K562 (cell line): Measurements from ENCODE around the gene CCDC18. TPM values are rescaled to one million over a fixed set of nuclear protein-coding genes. Genes with fewer than 3 reads are reported as not detected.
A peak's percentile ranks its signal among the peaks of the same experiment; 100 is the strongest.

Experiments used
- E2F6 ChIP-seq, 2 experiments: IDR thresholded peaks; 2 replicates each; pipeline ENCODE4 v1.6.1; 2011; ENCODE audit warnings: borderline replicate concordance in 1 of 2, control low read depth in 1 of 2, low read depth in 1 of 2, low read length in 1 of 2, mild to moderate bottlenecking in 1 of 2, mixed read lengths in 1 of 2, moderate library complexity in 1 of 2; ENCODE audit not compliant: insufficient read depth in 1 of 2, insufficient read length in 1 of 2, poor library complexity in 1 of 2, severe bottlenecking in 1 of 2; ENCODE audit errors: extremely low read depth in 1 of 2
- ELF4 ChIP-seq: fragments of 450-650 bp; formaldehyde crosslinking; IDR thresholded peaks from 2 replicates; pipeline ENCODE4 v1.4.0; 2022; ENCODE audit warnings: missing genetic modification characterization
- HDAC6 ChIP-seq: IDR thresholded peaks from 2 replicates; pipeline ENCODE4 v1.6.1; 2012; ENCODE audit warnings: low read depth, mild to moderate bottlenecking, control low read depth, inconsistent platforms, low read length, moderate library complexity
- NUFIP1 ChIP-seq: fragments of 450-650 bp; IDR thresholded peaks from 2 replicates; pipeline ENCODE4 v1.6.1; 2018; ENCODE audit not compliant: partially characterized antibody
- PCBP1 ChIP-seq: fragments of 200-400 bp; formaldehyde crosslinking; IDR thresholded peaks from 2 replicates; pipeline ENCODE4 v1.6.1; 2018; ENCODE audit warnings: mild to moderate bottlenecking, low read depth, low read length; ENCODE audit not compliant: poor library complexity, severe bottlenecking
- PHB ChIP-seq: fragments of 250-450 bp; sonication (Bioruptor Pico); IDR thresholded peaks from 2 replicates; pipeline ENCODE4 v1.5.0; 2021
- RAD51 ChIP-seq: fragments of 450-650 bp; IDR thresholded peaks from 2 replicates; pipeline ENCODE4 v1.7.1; 2016; ENCODE audit warnings: low read depth, mild to moderate bottlenecking, borderline replicate concordance
- SP2 ChIP-seq: IDR thresholded peaks from 2 replicates; pipeline ENCODE4 v1.6.1; 2011; ENCODE audit warnings: mild to moderate bottlenecking, low read depth, low read length, moderate library complexity; ENCODE audit not compliant: poor library complexity, severe bottlenecking; ENCODE audit errors: extremely low read depth
- TBP ChIP-seq: optimal IDR thresholded peaks from 2 replicates; pipeline ENCODE3; 2011; ENCODE audit warnings: low read depth, low read length, improper control_type of control experiment
- TFAP4 ChIP-seq: sonication (generic); formaldehyde crosslinking; IDR thresholded peaks from 2 replicates; pipeline ENCODE4 v1.8.0; 2022; ENCODE audit warnings: missing genetic modification reagents, mild to moderate bottlenecking, moderate library complexity, borderline replicate concordance
- UBTF ChIP-seq, 2 experiments: IDR thresholded peaks; 2 replicates each; pipeline ENCODE4 v1.6.1; 2012; ENCODE audit warnings: improper control_type of control experiment in 2 of 2, low read depth in 2 of 2, low read length in 2 of 2, borderline replicate concordance in 1 of 2
- ZNF518B ChIP-seq: fragments of 250-450 bp; sonication (Bioruptor Pico); IDR thresholded peaks from 2 replicates; pipeline ENCODE4 v1.5.0; 2021; ENCODE audit warnings: mild to moderate bottlenecking, moderate library complexity
- polyA plus RNA-seq, 8 experiments: library from polyadenylated mRNA; depleted of rRNA in 4 of 8; stranded (reverse) in 5 of 8; unstranded in 3 of 8; fragments of >200 nt; fragmentation: Nextera tagmentation in 2 of 8; fragmentation: Illumina TruSeq in 1 of 8; extraction: Ambion mirVana in 2 of 8; extraction: Trizol in 1 of 8; gene quantifications; 2 replicates each; pipeline versions ENCODE4 v1.2.1 to v1.2.3, GENCODE V29; 2011 to 2014; ENCODE audit warnings: inconsistent platforms in 1 of 8, missing spikeins in 1 of 8
- total RNA-seq, 7 experiments: library from RNA; depleted of rRNA in 6 of 7; stranded (reverse); fragments of >200 nt in 6 of 7; fragmentation: Illumina TruSeq in 2 of 7; extraction: Trizol in 2 of 7; gene quantifications; 2 replicates each; pipeline versions ENCODE4 v1.2.1 to v1.2.3, GENCODE V29; 2011 to 2021; ENCODE audit warnings: low replicate concordance in 1 of 7

The CCDC18 gene
- total and polyA plus RNA-seq, 9 of the 15 experiments (the other 6 are each of a cell fraction or from before 2014, with no cell fraction given): 19.5 to 34.2 (median 24.3) TPM

- TF ChIP-seq E2F6 (IDR thresholded peaks at IDR 0.05; ENCODE audit: borderline replicate concordance in 1 of 2, extremely low read depth in 1 of 2, insufficient read depth in 1 of 2, insufficient read length in 1 of 2, low read depth in 1 of 2, low read length in 1 of 2, poor library complexity in 1 of 2, severe bottlenecking in 1 of 2) (peak; percentile 81 to 84), RAD51 (no peak), TFAP4 (CRISPR knock-in tag) (peak; percentile 83), PHB (CRISPR knock-in tag) (no peak), TBP (peak; percentile 83), SP2 (no peak), NUFIP1 (no peak), PCBP1 (peak; percentile 89), ZNF518B (no peak), UBTF (IDR thresholded peaks at IDR 0.05; ENCODE audit: borderline replicate concordance in 1 of 2, low read depth in 2 of 2, low read length in 2 of 2) (peak; percentile 52 to 65; a peak in 2 of 4 replicates), ELF4 (CRISPR knock-in tag) (no peak), HDAC6 (no peak)
These were observed 420 bp upstream of the CCDC18 start, which contains the start of gene TMED5 (continued) for GRCh38 chr1:93179886-93180722.
